Effector CD8-positive, alpha-beta T cell (primary cell): ENCODE data around the gene TRPM2.
"Not testable (repeated sequence)": the region's sequence is repeated elsewhere in the genome, so short reads cannot be mapped to it uniquely, and the experiment has no call there.

ENCODE experiments used
- DNase-seq: peaks from one replicate; lab custom pipeline; 2025; lab: John Stamatoyannopoulos, UW

Gene TRPM2

GRCh38 chr21:44335266-44336059 lies 18.0 kb upstream of the TRPM2 start:
- DNase-seq, result no peak

- DNase-seq, result no peak
Observed at GRCh38 chr21:44337449-44337848, 16.0 kb upstream of the TRPM2 start.

DNA sequence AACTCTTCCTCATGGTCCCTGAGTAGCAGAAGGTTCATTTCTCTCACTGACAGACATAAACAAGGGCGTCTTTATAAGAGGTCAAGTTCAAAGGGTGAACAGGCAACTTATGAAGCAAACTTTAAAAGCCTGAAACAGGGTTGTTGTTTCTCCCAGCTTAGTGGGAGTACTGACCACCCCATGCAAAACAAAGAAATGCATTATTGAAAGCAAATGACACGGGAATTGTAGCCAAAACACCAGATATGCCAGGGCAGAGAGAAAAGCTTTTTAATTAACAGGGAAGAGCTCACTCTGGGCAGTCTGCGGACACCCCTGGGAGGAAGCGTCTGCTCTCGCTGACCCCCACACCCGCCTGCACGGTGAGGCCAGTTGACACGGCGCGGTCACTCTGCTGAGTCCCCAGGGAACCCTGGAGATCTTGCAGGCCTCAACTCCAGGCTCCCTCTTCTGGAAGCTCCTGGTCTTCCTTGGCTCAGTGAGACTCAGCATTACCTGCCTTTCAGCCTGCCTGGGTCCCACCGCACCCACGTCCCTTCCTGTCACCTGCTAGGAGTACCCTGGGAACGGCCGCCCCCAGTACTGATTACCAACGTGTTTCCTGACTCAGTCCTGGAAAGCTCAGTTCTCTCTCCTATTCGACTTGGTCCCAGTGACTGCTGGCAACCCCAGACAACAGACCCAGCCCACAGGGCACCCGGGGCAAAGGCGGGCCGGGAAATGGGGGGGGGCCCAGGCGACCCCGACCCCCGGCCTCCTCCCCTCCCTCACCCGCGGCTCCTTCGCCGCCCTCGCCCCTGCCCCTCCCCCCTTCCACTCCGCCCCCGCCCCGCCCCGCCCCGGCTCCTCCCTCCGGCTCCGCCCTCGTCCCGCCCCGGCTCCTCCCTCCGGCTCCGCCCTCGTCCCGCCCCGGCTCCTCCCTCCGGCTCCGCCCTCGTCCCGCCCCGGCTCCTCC lies 15.2 kb upstream of the TRPM2 start:
- peak; percentile 53 for DNase-seq

DNA sequence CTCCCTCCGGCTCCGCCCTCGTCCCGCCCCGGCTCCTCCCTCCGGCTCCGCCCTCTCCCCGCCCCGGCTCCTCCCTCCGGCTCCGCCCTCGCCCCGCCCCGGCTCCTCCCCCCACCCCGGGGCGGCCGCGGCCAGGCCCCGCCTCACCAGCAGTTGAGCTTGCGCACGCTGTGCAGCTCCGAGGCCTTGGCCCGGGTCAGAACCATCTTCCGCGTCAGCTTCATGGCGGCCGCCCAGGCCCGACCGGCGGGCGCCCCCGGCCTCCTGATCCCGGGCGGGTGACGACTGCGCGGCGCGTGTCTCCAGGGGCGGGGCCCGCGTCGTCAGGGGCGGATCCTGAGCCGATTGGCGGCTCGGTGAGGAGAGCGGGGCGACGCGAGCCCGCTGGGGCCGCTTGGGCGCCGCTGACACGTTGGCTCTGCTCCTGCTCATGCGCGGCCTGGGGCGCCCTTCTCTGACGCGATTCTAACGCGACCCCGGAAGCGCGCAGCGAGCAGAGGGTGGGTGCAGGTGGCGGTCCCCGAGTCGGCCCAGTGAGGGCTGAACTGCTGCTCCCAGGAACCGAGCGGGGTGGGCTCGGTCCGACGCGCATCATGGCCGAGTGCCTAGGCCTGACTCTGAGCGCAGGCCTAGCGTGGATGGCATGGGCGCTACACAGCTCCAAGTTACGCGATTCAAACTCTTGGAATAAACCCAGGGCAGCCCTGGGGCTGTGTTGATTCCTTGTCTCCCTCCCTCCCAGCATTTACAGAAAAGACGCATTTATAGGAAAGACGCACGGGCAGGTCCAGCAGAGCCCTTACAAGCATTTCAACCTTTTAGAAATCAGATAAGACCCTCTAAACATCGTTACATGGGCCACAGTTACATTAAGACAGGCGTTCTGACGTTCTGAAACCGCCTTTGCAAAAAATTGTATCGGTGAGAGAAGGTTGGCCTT lies 14.2 kb upstream of the TRPM2 start, which contains the start of gene CFAP410:
TSS of gene CFAP410 (minus strand) at position 420 of the 940 bp plus-strand sequence. CDS start at position 224, 196 bp downstream.
- DNase-seq, result peak; percentile 93

- not testable (repeated sequence) for DNase-seq
Observed at GRCh38 chr21:44341726-44342458, 11.5 kb upstream of the TRPM2 start.

GRCh38 chr21:44342981-44343380 lies 10.4 kb upstream of the TRPM2 start:
- DNase-seq, result not testable (repeated sequence)

DNA sequence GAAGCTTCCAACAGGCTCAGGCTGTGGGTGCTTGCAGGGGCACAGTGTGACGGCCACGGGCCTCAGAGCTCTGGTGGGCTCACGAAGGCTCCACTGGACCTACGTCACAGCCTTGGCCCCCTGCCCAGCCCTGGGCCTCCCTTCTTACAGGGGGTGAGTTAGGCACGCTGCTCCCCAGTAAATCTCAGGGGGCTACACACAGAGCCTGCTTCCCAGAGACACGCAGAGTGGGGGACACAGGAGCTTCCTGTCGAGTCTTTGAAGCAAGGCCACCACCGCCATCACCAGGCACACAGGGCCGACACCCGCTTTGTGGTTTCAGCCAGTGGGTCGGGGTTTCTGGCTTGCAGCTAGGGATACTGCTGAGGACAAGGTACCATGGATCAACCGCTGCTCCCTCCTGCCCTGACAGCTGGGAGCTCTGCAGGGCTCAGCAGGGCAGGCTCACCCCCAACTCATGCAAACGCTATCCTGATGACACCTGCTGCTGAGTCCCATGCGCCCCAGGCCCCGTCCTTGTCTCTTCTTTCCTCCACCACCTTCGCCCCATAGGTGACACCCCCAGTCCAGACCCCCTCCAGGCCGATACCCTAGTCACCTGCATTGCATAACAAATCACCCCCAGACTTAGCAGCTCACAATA lies 8.8 kb upstream of the TRPM2 start:
- no peak for DNase-seq

- no peak for DNase-seq
Observed at GRCh38 chr21:44345495-44345894, 7.9 kb upstream of the TRPM2 start.

DNA sequence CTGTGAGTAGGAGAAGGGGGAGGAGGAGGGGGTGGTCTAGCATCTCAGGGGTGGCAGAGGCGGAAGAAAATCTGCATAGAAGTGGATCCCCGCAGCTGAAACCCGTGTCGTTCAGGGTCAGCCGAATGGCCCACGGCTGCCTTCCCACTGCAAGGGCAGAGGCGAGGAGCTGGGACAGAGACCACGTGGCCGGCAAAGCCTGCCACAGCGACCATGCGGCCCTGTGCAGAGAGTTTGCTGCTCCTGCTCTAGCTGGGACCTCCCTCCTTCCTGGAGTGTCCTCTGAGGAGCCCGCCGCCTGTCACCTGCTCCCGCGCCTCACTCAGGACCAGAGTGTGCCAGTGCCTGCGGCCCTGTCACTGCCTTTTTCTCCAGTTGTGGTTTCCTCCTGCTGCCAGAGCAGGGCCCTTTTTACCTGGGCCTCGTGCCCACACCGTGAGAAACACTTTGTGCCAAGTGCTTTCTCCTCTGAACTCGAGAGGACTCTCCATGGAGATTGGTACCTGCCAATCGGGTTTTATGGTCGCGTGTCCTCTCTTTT lies 5.4 kb upstream of the TRPM2 start:
- DNase-seq, result no peak

- no peak for DNase-seq
Observed at GRCh38 chr21:44348861-44349260, 4.6 kb upstream of the TRPM2 start.

GRCh38 chr21:44349416-44349846 lies 4.0 kb upstream of the TRPM2 start:
- no peak for DNase-seq

- DNase-seq, result no peak
Observed at GRCh38 chr21:44349847-44350772, 3.3 kb upstream of the TRPM2 start.

GRCh38 chr21:44350773-44351481 lies 2.5 kb upstream of the TRPM2 start:
- no peak for DNase-seq

GRCh38 chr21:44351535-44352252 lies 1.7 kb upstream of the TRPM2 start:
- no peak for DNase-seq

DNA sequence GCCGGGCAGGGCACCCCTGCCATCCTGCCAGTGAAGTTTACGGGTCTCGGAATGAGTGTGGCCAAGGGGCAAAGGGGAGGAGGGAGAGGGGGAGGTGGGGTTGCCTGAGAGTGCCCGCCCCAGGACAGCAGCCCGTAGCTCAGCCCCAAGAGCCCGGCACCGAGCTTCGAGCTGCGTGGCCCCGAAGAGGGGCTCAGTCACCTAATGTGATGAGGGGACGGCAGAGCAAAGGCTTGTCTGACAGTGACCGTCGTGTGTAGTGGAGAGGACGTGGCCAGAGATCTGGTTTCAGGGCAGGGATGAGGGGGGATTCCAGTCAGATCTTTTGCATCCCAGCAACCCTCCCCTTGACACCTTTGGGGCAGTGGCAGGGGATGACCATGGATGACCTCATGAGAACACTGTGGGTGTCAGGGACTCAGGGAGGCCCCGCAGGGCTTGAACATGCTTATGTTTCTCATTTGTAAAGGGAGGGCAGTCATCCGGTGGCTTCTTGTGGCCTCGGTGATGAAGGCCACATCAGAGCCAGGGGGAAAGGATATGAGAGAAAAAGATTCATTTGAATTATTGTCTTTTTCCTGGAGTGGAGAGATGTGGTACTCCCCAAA lies 1.1 kb upstream of the TRPM2 start:
- DNase-seq, result no peak

GRCh38 chr21:44354001-44354405 lies 582 bp downstream of the TRPM2 start:
- no peak for DNase-seq
